Measurements from ENCODE around the gene GRIK1. TPM values are rescaled to one million over a fixed set of nuclear protein-coding genes. Genes with fewer than 3 reads are reported as not detected.

The GRIK1 gene
- total RNA-seq, 2 experiments from 2014 or later = not detected

DNA sequence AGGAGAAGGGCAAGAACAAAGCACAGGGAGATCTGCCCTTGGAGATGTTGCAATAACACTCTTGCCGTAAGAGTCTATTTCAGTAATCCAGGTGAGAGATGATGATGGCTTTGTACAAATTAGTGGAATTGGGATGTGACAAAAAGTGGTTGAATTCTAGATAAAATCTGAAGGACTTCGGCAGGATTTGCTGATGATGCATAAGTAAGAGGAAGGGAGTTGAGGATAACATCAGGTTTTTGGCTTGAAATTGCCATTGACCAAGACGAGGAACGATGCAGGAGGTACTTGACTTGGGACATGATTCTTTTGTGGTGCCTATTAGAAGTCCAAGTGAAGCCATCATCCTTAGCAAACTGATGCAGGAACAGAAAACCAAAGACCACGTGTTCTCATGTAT lies 238.1 kb downstream of the GRIK1 start:
- Mint-ChIP-seq H3K36me3 (no peaks in the 10 kb centered on the region), H3K27me3 (peaks cover 8% of the 10 kb centered on the region), H3K4me1 (peaks cover 4% of the 10 kb centered on the region), H3K9me3 (peaks cover 4% of the 10 kb centered on the region), H3K27ac (no peak overlapping the region), H3K4me3 (no peak overlapping the region)
- ATAC-seq (ENCODE audit: low read depth) = no peak
- POLR2A ChIA-PET = no interaction called here
- DNase-seq = no peak

DNA sequence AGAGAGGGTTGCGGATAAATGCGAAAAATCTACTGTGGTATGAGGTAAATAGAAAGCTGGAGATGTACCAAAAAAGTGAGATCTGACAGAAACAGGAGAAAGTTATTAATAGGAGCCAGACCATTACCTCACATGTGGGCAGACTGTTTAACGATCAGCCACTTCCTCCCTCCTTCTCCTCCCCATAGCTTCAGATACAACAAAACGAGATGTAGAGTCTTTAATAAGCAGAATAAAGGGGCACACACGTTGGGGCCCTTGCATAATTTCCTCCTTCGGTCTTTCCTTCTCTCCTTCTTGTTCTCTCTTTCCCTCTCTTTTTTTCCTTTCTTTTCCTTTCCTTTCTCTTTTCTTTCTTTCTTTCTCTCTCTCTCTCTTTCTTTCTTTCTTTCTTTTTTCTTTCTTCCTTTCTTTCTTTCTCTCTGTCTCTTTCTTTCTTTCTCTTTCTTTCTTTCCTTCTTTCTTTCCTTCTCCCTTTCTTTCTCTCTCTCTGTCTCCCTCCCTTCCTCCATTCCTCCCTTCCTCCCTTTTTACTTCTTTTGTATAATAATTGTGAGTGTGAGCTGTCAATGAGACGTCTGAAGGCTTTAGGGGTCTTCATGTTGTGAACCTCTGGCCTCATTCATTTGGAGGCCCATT lies 242.1 kb downstream of the GRIK1 start:
- Mint-ChIP-seq H3K27ac (no peak overlapping the region), H3K4me1 (peaks cover 4% of the 10 kb centered on the region), H3K4me3 (peak overlapping the region; percentile 1), H3K9me3 (peaks cover 4% of the 10 kb centered on the region), H3K27me3 (peaks cover 4% of the 10 kb centered on the region), H3K36me3 (no peaks in the 10 kb centered on the region)
- DNase-seq (no peak), ATAC-seq (ENCODE audit: low read depth) (no peak)
- POLR2A ChIA-PET = no interaction called here

DNA sequence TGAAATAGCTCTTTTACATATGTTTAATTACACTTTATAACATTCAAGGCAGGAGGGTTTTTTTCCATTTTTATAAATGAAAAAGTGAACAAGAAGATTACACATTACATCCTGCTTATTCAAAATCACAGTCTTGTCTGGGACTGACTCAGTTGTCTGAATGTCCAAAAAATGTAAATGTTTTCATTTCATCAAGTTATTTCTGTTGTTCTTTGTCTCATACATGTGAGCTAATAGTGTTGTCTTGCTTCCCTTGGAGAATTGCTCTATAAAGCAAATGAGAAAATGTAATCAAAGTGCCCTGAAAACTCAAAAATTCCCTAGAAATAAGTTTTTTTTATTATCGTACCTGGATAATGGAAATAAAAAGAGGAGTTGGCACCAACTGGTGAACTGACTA lies 242.9 kb downstream of the GRIK1 start:
- no peak overlapping the region for H3K4me3 Mint-ChIP-seq
- DNase-seq = no peak
- no peak for ATAC-seq (ENCODE audit: low read depth)
- H3K9me3 Mint-ChIP-seq = peaks cover 4% of the 10 kb centered on the region
- POLR2A ChIA-PET = no interaction called here
- H3K36me3 Mint-ChIP-seq = no peaks in the 10 kb centered on the region
- no peak overlapping the region for H3K27ac Mint-ChIP-seq
- peaks cover 6% of the 10 kb centered on the region for H3K4me1 Mint-ChIP-seq
- peaks cover 4% of the 10 kb centered on the region for H3K27me3 Mint-ChIP-seq

DNA sequence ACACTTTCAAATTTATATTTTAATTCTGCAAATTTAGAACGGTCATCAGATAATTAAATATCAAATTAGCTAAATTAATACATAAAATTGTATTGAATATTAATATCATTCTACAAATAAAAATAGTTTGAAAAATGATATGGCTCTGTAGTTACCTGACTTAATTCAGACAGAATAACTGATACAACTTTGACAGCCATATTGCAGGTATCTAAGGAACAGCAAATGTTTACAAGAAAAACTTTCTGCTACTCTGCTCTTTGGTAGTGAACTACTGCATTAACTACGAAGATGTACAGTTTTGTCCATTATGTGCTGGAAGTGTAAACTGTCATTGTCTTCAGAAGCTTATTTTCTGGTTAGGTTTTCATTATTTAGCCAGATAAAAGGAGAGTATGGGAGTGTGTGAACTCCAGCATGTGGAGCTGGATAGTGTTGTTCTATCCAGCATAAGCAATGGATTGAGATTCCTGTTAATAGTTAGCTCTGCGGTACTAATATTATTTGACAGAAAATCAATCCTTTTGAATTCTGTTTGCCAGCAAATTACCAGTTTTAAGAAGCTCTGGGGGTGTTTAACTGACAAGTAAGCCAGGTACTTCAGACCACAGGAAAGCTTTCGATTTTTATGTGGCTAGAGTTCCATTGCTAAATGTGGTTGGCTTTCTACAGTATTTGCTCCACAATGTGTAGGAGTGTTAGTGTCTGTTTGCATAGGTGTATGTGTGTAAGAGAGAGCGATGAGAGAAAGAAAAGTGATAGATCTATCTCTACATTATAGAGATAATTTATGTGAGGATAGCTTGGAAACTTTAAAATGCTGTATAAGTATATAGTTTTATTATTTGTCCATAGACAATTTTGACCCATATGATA lies 247.9 kb downstream of the GRIK1 start:
- POLR2A ChIA-PET = no interaction called here
- Mint-ChIP-seq H3K4me3 (no peak overlapping the region), H3K9me3 (no peaks in the 10 kb centered on the region), H3K36me3 (no peaks in the 10 kb centered on the region), H3K4me1 (peaks cover 2% of the 10 kb centered on the region), H3K27ac (no peak overlapping the region), H3K27me3 (no peaks in the 10 kb centered on the region)
- DNase-seq = no peak
- ATAC-seq (ENCODE audit: low read depth) = no peak

GRCh38 chr21:29689753-29690152 lies 250.0 kb downstream of the GRIK1 start:
- DNase-seq (no peak), ATAC-seq (ENCODE audit: low read depth) (no peak)
- Mint-ChIP-seq H3K4me3 (no peak overlapping the region), H3K27me3 (no peaks in the 10 kb centered on the region), H3K36me3 (no peaks in the 10 kb centered on the region), H3K27ac (no peak overlapping the region), H3K4me1 (peaks cover 2% of the 10 kb centered on the region), H3K9me3 (no peaks in the 10 kb centered on the region)
- POLR2A ChIA-PET = no interaction called here

GRCh38 chr21:29684106-29684505 lies 255.7 kb downstream of the GRIK1 start:
- no peak for ATAC-seq (ENCODE audit: low read depth)
- DNase-seq = no peak
- Mint-ChIP-seq H3K9me3 (peaks cover 2% of the 10 kb centered on the region), H3K4me1 (no peaks in the 10 kb centered on the region), H3K36me3 (no peaks in the 10 kb centered on the region), H3K4me3 (no peak overlapping the region), H3K27ac (no peak overlapping the region), H3K27me3 (no peaks in the 10 kb centered on the region)
- POLR2A ChIA-PET = no interaction called here

GRCh38 chr21:29682800-29683199 lies 257.0 kb downstream of the GRIK1 start:
- no peak overlapping the region for H3K4me3 Mint-ChIP-seq
- no peaks in the 10 kb centered on the region for H3K4me1 Mint-ChIP-seq
- POLR2A ChIA-PET = no interaction called here
- ATAC-seq (ENCODE audit: low read depth) (no peak), DNase-seq (no peak)
- H3K36me3 Mint-ChIP-seq = no peaks in the 10 kb centered on the region
- H3K27ac Mint-ChIP-seq = no peak overlapping the region
- peaks cover 4% of the 10 kb centered on the region for H3K27me3 Mint-ChIP-seq
- H3K9me3 Mint-ChIP-seq = peaks cover 2% of the 10 kb centered on the region

GRCh38 chr21:29680273-29680672 lies 259.5 kb downstream of the GRIK1 start:
- no peak overlapping the region for H3K4me3 Mint-ChIP-seq
- POLR2A ChIA-PET = no interaction called here
- peaks cover 6% of the 10 kb centered on the region for H3K27me3 Mint-ChIP-seq
- no peak for DNase-seq
- no peak for ATAC-seq (ENCODE audit: low read depth)
- H3K4me1 Mint-ChIP-seq = no peaks in the 10 kb centered on the region
- peaks cover 2% of the 10 kb centered on the region for H3K9me3 Mint-ChIP-seq
- no peaks in the 10 kb centered on the region for H3K36me3 Mint-ChIP-seq
- no peak overlapping the region for H3K27ac Mint-ChIP-seq

DNA sequence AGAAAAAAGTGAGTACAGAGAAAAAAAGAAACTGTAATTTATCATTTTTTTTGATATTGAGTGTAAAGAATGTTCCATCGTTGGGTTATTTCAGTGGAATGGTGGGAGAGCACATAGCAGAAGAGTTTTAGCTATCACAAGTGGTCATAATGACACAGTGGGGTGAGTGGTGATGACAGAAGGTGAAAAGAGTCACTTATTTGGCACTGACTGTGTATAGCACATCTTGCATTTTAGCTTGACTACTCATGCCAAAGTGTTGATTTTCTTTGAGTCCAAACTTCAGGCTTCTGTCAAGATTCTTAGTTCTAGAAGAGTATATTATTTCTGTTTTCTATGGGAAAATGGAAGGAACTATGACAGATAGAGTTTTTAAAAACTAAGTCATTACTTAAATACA lies 261.2 kb downstream of the GRIK1 start:
- no peak for DNase-seq
- H3K9me3 Mint-ChIP-seq = peaks cover 3% of the 10 kb centered on the region
- H3K4me1 Mint-ChIP-seq = no peaks in the 10 kb centered on the region
- no peak overlapping the region for H3K4me3 Mint-ChIP-seq
- no peaks in the 10 kb centered on the region for H3K36me3 Mint-ChIP-seq
- H3K27me3 Mint-ChIP-seq = peaks cover 8% of the 10 kb centered on the region
- H3K27ac Mint-ChIP-seq = no peak overlapping the region
- ATAC-seq (ENCODE audit: low read depth) = no peak
- POLR2A ChIA-PET = no interaction called here

GRCh38 chr21:29677326-29677725 lies 262.5 kb downstream of the GRIK1 start:
- peaks cover 3% of the 10 kb centered on the region for H3K9me3 Mint-ChIP-seq
- ATAC-seq (ENCODE audit: low read depth) (no peak), DNase-seq (no peak)
- POLR2A ChIA-PET = no interaction called here
- H3K4me1 Mint-ChIP-seq = no peaks in the 10 kb centered on the region
- no peak overlapping the region for H3K27ac Mint-ChIP-seq
- peaks cover 9% of the 10 kb centered on the region for H3K27me3 Mint-ChIP-seq
- H3K36me3 Mint-ChIP-seq = no peaks in the 10 kb centered on the region
- H3K4me3 Mint-ChIP-seq = no peak overlapping the region

- no peak overlapping the region for H3K4me3 Mint-ChIP-seq
- peaks cover 3% of the 10 kb centered on the region for H3K9me3 Mint-ChIP-seq
- peaks cover 13% of the 10 kb centered on the region for H3K27me3 Mint-ChIP-seq
- POLR2A ChIA-PET = no interaction called here
- H3K36me3 Mint-ChIP-seq = no peaks in the 10 kb centered on the region
- ATAC-seq (ENCODE audit: low read depth) (no peak), DNase-seq (no peak)
- H3K4me1 Mint-ChIP-seq = no peaks in the 10 kb centered on the region
- H3K27ac Mint-ChIP-seq = no peak overlapping the region
Observed at GRCh38 chr21:29676395-29676794, 263.4 kb downstream of the GRIK1 start.

GRCh38 chr21:29675451-29675850 lies 264.3 kb downstream of the GRIK1 start:
- POLR2A ChIA-PET = no interaction called here

GRCh38 chr21:29674343-29674742 lies 265.5 kb downstream of the GRIK1 start:
- peaks cover 1% of the 10 kb centered on the region for H3K9me3 Mint-ChIP-seq
- peaks cover 13% of the 10 kb centered on the region for H3K27me3 Mint-ChIP-seq
- H3K27ac Mint-ChIP-seq = no peak overlapping the region
- no peak for DNase-seq
- H3K4me1 Mint-ChIP-seq = no peaks in the 10 kb centered on the region
- POLR2A ChIA-PET = no interaction called here
- no peak for ATAC-seq (ENCODE audit: low read depth)
- H3K4me3 Mint-ChIP-seq = no peak overlapping the region
- no peaks in the 10 kb centered on the region for H3K36me3 Mint-ChIP-seq

More at GRCh38 chr21:29675451-29675850, 264.3 kb downstream of the GRIK1 start:
- Mint-ChIP-seq H3K27ac (no peak overlapping the region), H3K4me1 (no peaks in the 10 kb centered on the region), H3K9me3 (peaks cover 1% of the 10 kb centered on the region), H3K4me3 (no peak overlapping the region), H3K27me3 (peaks cover 13% of the 10 kb centered on the region), H3K36me3 (no peaks in the 10 kb centered on the region)
- ATAC-seq (ENCODE audit: low read depth) (no peak), DNase-seq (no peak)

DNA sequence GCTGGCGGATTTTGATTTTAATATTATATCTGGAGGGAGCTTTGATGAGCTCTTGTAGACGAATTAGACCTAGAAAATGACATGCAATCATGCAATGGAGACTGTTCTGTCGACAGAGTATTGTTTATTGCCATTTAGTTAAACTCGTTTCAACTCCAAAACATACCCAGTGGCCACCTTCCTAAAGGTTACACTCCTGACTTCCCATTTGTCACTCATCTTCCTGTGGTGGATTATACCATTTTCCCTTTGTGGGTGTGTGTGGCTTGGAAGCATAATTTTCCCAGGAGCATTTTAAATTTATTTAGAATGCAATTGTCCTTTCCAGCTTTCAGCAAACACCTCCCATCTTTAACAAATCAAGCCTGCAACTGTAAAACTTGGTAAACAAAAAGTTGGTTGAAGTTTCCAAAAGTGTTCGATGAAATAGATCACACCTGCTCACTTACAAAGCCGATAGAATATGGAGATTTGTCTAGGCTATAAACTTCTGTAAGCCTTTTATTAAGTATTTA lies 266.6 kb downstream of the GRIK1 start:
- DNase-seq (no peak), ATAC-seq (ENCODE audit: low read depth) (no peak)
- POLR2A ChIA-PET = no interaction called here
- peaks cover 1% of the 10 kb centered on the region for H3K9me3 Mint-ChIP-seq
- no peak overlapping the region for H3K27ac Mint-ChIP-seq
- H3K36me3 Mint-ChIP-seq = no peaks in the 10 kb centered on the region
- H3K4me1 Mint-ChIP-seq = no peaks in the 10 kb centered on the region
- H3K27me3 Mint-ChIP-seq = peaks cover 9% of the 10 kb centered on the region
- H3K4me3 Mint-ChIP-seq = no peak overlapping the region
